HCT116 (cell line): ENCODE results near the gene DLG2.

ENCODE experiments used
- EGR1 ChIP-seq: IDR thresholded peaks from 2 replicates; pipeline ENCODE4 v1.6.1; 2012; ENCODE audit warnings: low read depth
- EZH2 ChIP-seq: fragments of 200-600 bp; sonication (generic); IDR thresholded peaks from 2 replicates; pipeline ENCODE4 v1.6.1; 2017; ENCODE audit warnings: antibody characterized with exemption, mixed run types
- JUND ChIP-seq: IDR thresholded peaks from 2 replicates; pipeline ENCODE4 v1.6.1; 2012
- POLR2AphosphoS5 ChIP-seq: IDR thresholded peaks from 2 replicates; pipeline ENCODE4 v1.6.1; 2011; ENCODE audit warnings: mild to moderate bottlenecking, low read depth, low read length, moderate library complexity
- REST ChIP-seq: IDR thresholded peaks from 2 replicates; pipeline ENCODE4 v1.6.1; 2012; ENCODE audit warnings: low read depth
- SIN3A ChIP-seq: IDR thresholded peaks from 2 replicates; pipeline ENCODE4 v1.6.1; 2012; ENCODE audit warnings: low read depth
- SRF ChIP-seq: IDR thresholded peaks from 2 replicates; pipeline ENCODE4 v1.6.1; 2012; ENCODE audit warnings: low read depth
- YY1 ChIP-seq: IDR thresholded peaks from 2 replicates; pipeline ENCODE4 v1.6.1; 2011; ENCODE audit warnings: low read length, low read depth, moderate library complexity, mild to moderate bottlenecking; ENCODE audit not compliant: insufficient replicate concordance; ENCODE audit errors: extremely low read depth
- ZNF274 ChIP-seq: fragments of 200-500 bp; sonication (Bioruptor generic); IDR thresholded peaks from 2 replicates; pipeline ENCODE4 v1.6.1; 2014; ENCODE audit warnings: mild to moderate bottlenecking, low read depth, low read length, inconsistent platforms
- TF ChIP-seq, protein P1 (sequence below), 3 experiments: fragments of 200-600 bp in 1 of 3; sonication (generic) in 1 of 3; IDR thresholded peaks in 2 of 3; conservative IDR thresholded peaks in 1 of 3; 2 replicates each; pipeline ENCODE4 v1.5.1; 2012 to 2017; ENCODE audit warnings: low read depth in 2 of 3, low read length in 2 of 3, antibody characterized with exemption in 1 of 3, borderline replicate concordance in 1 of 3, control low read depth in 1 of 3, mild to moderate bottlenecking in 1 of 3, mixed read lengths in 1 of 3, mixed run types in 1 of 3, moderate library complexity in 1 of 3; ENCODE audit not compliant: insufficient read depth in 1 of 3
- TF ChIP-seq, protein P2 (sequence below): IDR thresholded peaks from 2 replicates; pipeline ENCODE4 v1.6.1; 2012
- TF ChIP-seq, protein P3 (sequence below): IDR thresholded peaks from 2 replicates; pipeline ENCODE4 v1.6.1; 2012

GRCh38 chr11:84819537-84819936 is 807.6 kb downstream of the DLG2 start:
- TF ChIP-seq REST (no peak), YY1 (no peak), POLR2AphosphoS5 (no peak), EZH2 (no peak), SRF (no peak), ZNF274 (no peak), EGR1 (no peak), SIN3A (no peak), JUND (no peak)
- TF ChIP-seq, protein P1, sequence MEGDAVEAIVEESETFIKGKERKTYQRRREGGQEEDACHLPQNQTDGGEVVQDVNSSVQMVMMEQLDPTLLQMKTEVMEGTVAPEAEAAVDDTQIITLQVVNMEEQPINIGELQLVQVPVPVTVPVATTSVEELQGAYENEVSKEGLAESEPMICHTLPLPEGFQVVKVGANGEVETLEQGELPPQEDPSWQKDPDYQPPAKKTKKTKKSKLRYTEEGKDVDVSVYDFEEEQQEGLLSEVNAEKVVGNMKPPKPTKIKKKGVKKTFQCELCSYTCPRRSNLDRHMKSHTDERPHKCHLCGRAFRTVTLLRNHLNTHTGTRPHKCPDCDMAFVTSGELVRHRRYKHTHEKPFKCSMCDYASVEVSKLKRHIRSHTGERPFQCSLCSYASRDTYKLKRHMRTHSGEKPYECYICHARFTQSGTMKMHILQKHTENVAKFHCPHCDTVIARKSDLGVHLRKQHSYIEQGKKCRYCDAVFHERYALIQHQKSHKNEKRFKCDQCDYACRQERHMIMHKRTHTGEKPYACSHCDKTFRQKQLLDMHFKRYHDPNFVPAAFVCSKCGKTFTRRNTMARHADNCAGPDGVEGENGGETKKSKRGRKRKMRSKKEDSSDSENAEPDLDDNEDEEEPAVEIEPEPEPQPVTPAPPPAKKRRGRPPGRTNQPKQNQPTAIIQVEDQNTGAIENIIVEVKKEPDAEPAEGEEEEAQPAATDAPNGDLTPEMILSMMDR (IDR thresholded peaks at IDR 0.05 in 2 of 3, conservative IDR thresholded peaks at IDR 0.05 in 1 of 3; ENCODE audit: borderline replicate concordance in 1 of 3, insufficient read depth in 1 of 3, low read depth in 2 of 3, low read length in 2 of 3) = no peak
- TF ChIP-seq, protein P2, sequence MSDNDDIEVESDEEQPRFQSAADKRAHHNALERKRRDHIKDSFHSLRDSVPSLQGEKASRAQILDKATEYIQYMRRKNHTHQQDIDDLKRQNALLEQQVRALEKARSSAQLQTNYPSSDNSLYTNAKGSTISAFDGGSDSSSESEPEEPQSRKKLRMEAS = no peak
- TF ChIP-seq, protein P3, sequence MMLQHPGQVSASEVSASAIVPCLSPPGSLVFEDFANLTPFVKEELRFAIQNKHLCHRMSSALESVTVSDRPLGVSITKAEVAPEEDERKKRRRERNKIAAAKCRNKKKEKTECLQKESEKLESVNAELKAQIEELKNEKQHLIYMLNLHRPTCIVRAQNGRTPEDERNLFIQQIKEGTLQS = no peak
